ENCODE data around the gene CEP83. TPM values are rescaled to one million over a fixed set of nuclear protein-coding genes. Genes with fewer than 3 reads are reported as not detected.

CEP83 gene
- total RNA-seq, 4 donors from 2014 or later, result 7.9 to 25.9 (median 11.4) TPM

- no peak for DNase-seq
- 85% methylated on average over 2 of the region's 2 CpGs for WGBS, 2 donors
Measured at GRCh38 chr12:94261119-94261518, 198.5 kb downstream of the CEP83 start.

GRCh38 chr12:94260717-94261116, 198.9 kb downstream of the CEP83 start:
- Histone ChIP-seq H3K27ac (peak overlapping the region in 1 of 4 donors; percentile 89), H3K9me3 (no peaks in the 10 kb centered on the region), H3K4me1 (peaks cover 0 to 39% (median 12%) of the 10 kb centered on the region in 3 donors), H3K27me3 (no peaks in the 10 kb centered on the region), H3K36me3 (no peaks in the 10 kb centered on the region), H3K4me3 (no peak overlapping the region)
- 91 to 93% methylated on average over 13 of the region's 13 CpGs for WGBS, 2 donors
- no peak for TF ChIP-seq CTCF (IDR thresholded peaks at IDR 0.05)
- TF ChIP-seq POLR2A (IDR thresholded peaks at IDR 0.05), result no peak
- intact Hi-C loops (cut with DNase I), result no loop called here
- DNase-seq, result no peak

More at GRCh38 chr12:94261119-94261518, 198.5 kb downstream of the CEP83 start:
- Histone ChIP-seq H3K4me3 (no peak overlapping the region), H3K9me3 (no peaks in the 10 kb centered on the region), H3K36me3 (no peaks in the 10 kb centered on the region), H3K27ac (peak overlapping the region in 3 of 4 donors; percentile 83 to 89 (median 83)), H3K27me3 (no peaks in the 10 kb centered on the region), H3K4me1 (peaks cover 0 to 43% (median 12%) of the 10 kb centered on the region in 3 donors)
- no peak for TF ChIP-seq POLR2A (IDR thresholded peaks at IDR 0.05)
- TF ChIP-seq CTCF (IDR thresholded peaks at IDR 0.05), result no peak
- intact Hi-C loops (cut with DNase I), result no loop called here

- DNase-seq, result no peak
- H3K36me3 ChIP-seq, result no peaks in the 10 kb centered on the region
- TF ChIP-seq POLR2A (IDR thresholded peaks at IDR 0.05) (no peak), CTCF (IDR thresholded peaks at IDR 0.05) (no peak)
- H3K4me1 ChIP-seq, result peaks cover 0 to 39% (median 12%) of the 10 kb centered on the region in 3 donors
- H3K27me3 ChIP-seq, result no peaks in the 10 kb centered on the region
- no peaks in the 10 kb centered on the region for H3K9me3 ChIP-seq
- H3K4me3 ChIP-seq, result no peak overlapping the region
- 94 to 100% methylated on average over 3 of the region's 3 CpGs for WGBS, 2 donors
- intact Hi-C loops (cut with DNase I), result no loop called here
- no peak overlapping the region for H3K27ac ChIP-seq
Measured at GRCh38 chr12:94260017-94260416, 199.7 kb downstream of the CEP83 start.

- intact Hi-C loops (cut with DNase I), result no loop called here
- Histone ChIP-seq H3K9me3 (no peaks in the 10 kb centered on the region), H3K27me3 (no peaks in the 10 kb centered on the region), H3K4me3 (no peak overlapping the region), H3K4me1 (peaks cover 0 to 25% (median 12%) of the 10 kb centered on the region in 3 donors), H3K36me3 (no peaks in the 10 kb centered on the region), H3K27ac (no peak overlapping the region)
- WGBS, 2 donors, result 65% methylated on average over 2 of the region's 2 CpGs
- no peak for TF ChIP-seq CTCF (IDR thresholded peaks at IDR 0.05)
- no peak for DNase-seq
Measured at GRCh38 chr12:94258593-94258992, 201.1 kb downstream of the CEP83 start.

Other genes starting within 250 kb of the CEP83 start
- 10 to 100 TPM in 2 of 4 donors, 1 to 10 TPM in 2; 6.8 to 14.2 (median 10.5) TPM for gene TMCC3, start 190.7 kb upstream of the CEP83 start, total RNA-seq